ENCODE results near the gene CTCFL. TPM values are rescaled to one million over a fixed set of nuclear protein-coding genes. Genes with fewer than 3 reads are reported as not detected.

CTCFL gene
- total and polyA plus RNA-seq, 4 donors: 0.05 to 0.08 (median 0.08) TPM; not detected in 1

DNA sequence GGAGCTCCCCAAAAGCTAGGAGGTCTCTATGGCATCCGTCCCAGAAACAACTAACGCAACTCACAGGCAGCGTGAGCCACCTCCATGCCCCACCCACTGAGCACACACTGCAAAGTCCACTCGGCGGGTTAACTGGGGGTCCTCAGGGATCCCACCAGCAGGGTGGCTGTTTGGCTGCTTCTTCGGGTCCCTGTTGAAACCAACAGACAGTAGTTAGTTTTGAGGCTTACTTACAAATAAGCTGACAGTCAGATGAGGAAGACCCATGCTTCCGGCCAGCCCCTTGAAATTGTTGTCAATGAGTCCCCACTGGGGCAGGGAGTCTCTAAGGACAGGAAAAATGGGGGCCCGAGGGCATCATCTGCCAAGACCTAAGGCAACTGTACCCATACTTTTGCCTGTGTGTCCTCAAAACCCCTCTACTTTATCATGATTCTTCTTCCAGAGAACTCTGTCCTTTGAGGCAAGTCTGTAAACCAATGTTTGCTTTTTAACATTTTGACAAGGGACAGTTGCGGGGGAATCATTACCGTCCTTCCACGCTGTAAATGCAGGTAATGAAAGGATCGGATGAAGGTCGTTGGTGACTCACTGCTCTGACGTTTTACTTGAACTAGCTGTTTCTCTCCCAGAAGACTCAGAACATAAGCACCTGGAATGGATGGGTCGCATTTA is 33.8 kb upstream of the CTCFL start (continued):
- TF ChIP-seq, protein P1, sequence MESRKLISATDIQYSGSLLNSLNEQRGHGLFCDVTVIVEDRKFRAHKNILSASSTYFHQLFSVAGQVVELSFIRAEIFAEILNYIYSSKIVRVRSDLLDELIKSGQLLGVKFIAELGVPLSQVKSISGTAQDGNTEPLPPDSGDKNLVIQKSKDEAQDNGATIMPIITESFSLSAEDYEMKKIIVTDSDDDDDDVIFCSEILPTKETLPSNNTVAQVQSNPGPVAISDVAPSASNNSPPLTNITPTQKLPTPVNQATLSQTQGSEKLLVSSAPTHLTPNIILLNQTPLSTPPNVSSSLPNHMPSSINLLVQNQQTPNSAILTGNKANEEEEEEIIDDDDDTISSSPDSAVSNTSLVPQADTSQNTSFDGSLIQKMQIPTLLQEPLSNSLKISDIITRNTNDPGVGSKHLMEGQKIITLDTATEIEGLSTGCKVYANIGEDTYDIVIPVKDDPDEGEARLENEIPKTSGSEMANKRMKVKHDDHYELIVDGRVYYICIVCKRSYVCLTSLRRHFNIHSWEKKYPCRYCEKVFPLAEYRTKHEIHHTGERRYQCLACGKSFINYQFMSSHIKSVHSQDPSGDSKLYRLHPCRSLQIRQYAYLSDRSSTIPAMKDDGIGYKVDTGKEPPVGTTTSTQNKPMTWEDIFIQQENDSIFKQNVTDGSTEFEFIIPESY (IDR thresholded peaks at IDR 0.05): peak; percentile 27
- TF ChIP-seq GABPA (IDR thresholded peaks at IDR 0.05 in 1 of 2, conservative IDR thresholded peaks at IDR 0.05 in 1 of 2) (no peak), YY1 (IDR thresholded peaks at IDR 0.05) (no peak), RAD21 (IDR thresholded peaks at IDR 0.05) (peak; percentile 7 to 11), EGR1 (IDR thresholded peaks at IDR 0.05; ENCODE audit: low read depth in 2 of 2) (no peak), TAF1 (conservative IDR thresholded peaks at IDR 0.05) (no peak), HNF4G (IDR thresholded peaks at IDR 0.05) (no peak), HNF4A (conservative IDR thresholded peaks at IDR 0.05) (peak; percentile 25 to 58)
- TF ChIP-seq, protein P2, sequence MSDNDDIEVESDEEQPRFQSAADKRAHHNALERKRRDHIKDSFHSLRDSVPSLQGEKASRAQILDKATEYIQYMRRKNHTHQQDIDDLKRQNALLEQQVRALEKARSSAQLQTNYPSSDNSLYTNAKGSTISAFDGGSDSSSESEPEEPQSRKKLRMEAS (IDR thresholded peaks at IDR 0.05): peak; percentile 8
- TF ChIP-seq, protein P3, sequence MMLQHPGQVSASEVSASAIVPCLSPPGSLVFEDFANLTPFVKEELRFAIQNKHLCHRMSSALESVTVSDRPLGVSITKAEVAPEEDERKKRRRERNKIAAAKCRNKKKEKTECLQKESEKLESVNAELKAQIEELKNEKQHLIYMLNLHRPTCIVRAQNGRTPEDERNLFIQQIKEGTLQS (IDR thresholded peaks at IDR 0.05): peak; percentile 66

DNA sequence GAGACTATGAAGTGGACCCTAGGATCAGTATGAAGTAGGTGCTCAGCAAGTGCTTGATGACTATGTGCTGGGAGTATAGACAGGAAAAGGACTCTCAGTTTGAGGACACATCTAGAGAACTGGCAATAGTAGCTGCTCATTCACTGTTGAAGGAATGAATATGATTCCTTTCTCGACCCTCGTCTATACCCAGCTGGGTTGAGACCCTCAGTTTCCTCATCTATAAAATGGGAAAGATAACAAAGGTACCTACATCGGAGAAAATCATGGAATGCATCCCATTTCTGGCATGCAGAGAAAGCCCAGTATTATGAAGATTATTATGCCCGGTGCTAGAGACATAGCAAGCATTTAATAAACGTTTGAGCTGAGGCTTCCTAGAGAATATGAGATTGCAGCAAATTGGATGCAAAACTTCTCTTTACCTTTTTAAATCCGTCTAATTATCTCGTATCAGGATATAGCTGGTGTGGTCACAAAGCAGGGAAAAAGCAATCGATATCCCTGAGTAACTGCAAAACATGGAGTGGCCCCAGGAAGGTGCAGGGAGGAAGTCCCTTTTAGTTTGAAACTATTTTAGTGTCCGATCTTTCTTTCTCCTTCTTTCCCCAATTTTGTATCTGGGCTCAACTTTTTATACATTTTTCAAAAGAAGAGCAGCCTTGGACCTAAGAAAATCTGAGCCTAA is 33.1 kb upstream of the CTCFL start:
- peak overlapping the region; percentile 89 to 92 for H3K27ac ChIP-seq (ENCODE audit: low read depth in 1 of 2, low read length in 2 of 2)
- no peaks in the 10 kb centered on the region for H3K9me3 ChIP-seq (ENCODE audit: control insufficient read depth in 4 of 4, low read length in 3 of 4)
- no peaks in the 10 kb centered on the region for H3K27me3 ChIP-seq (ENCODE audit: control insufficient read depth in 4 of 4, insufficient read depth in 4 of 4, low read length in 3 of 4)
- H3K9ac ChIP-seq (ENCODE audit: low read depth in 1 of 2, low read length in 2 of 2): peak overlapping the region; percentile 43 to 83
- peak overlapping the region in 1 of 3 donors; percentile 1 for H3K4me3 ChIP-seq (ENCODE audit: low read depth in 1 of 3, low read length in 3 of 3)
- DNase-seq (ENCODE audit: low spot score): no peak
- TF ChIP-seq HNF4A (conservative IDR thresholded peaks at IDR 0.05) (no peak), YY1 (IDR thresholded peaks at IDR 0.05) (peak; percentile 18)
- 38% methylated on average over 9 of the region's 9 CpGs for WGBS
- peaks cover 9 to 72% (median 40%) of the 10 kb centered on the region in 4 donors for H3K4me1 ChIP-seq (ENCODE audit: control insufficient read depth in 4 of 4, insufficient read depth in 4 of 4, low read length in 3 of 4)
- H3K36me3 ChIP-seq (ENCODE audit: control insufficient read depth in 4 of 4, insufficient read depth in 3 of 4, low read depth in 1 of 4, low read length in 3 of 4): no peaks in the 10 kb centered on the region

DNA sequence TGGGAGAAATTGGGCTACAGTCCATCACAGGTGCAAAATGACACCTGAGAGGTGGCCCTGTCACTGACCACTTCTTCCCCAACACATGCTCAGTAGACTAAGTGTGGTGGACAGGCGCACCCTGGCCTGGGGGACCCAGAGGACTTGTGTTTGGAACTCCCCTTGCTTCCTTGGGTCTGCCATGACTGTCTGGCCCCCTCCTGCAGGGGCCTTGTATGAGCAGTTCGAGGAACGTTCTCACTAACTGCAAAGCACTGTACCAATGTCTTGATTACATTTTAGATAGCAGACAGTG is 32.0 kb upstream of the CTCFL start:
- no peak for DNase-seq (ENCODE audit: low spot score)
- no peak overlapping the region for H3K4me3 ChIP-seq (ENCODE audit: low read depth in 1 of 3, low read length in 3 of 3)
- peaks cover 9 to 79% (median 45%) of the 10 kb centered on the region in 4 donors for H3K4me1 ChIP-seq (ENCODE audit: control insufficient read depth in 4 of 4, insufficient read depth in 4 of 4, low read length in 3 of 4)
- H3K9ac ChIP-seq (ENCODE audit: low read depth in 1 of 2, low read length in 2 of 2): no peak overlapping the region
- WGBS: 83% methylated on average over 3 of the region's 3 CpGs
- no peaks in the 10 kb centered on the region for H3K36me3 ChIP-seq (ENCODE audit: control insufficient read depth in 4 of 4, insufficient read depth in 3 of 4, low read depth in 1 of 4, low read length in 3 of 4)
- H3K27me3 ChIP-seq (ENCODE audit: control insufficient read depth in 4 of 4, insufficient read depth in 4 of 4, low read length in 3 of 4): no peaks in the 10 kb centered on the region
- no peaks in the 10 kb centered on the region for H3K9me3 ChIP-seq (ENCODE audit: control insufficient read depth in 4 of 4, low read length in 3 of 4)
- H3K27ac ChIP-seq (ENCODE audit: low read depth in 1 of 2, low read length in 2 of 2): peak overlapping the region in 1 of 2 donors; percentile 29
- TF ChIP-seq, protein P3 (IDR thresholded peaks at IDR 0.05): no peak
- TF ChIP-seq TAF1 (conservative IDR thresholded peaks at IDR 0.05) (no peak), JUND (IDR thresholded peaks at IDR 0.05) (no peak), HNF4A (conservative IDR thresholded peaks at IDR 0.05) (no peak), GABPA (IDR thresholded peaks at IDR 0.05 in 1 of 2, conservative IDR thresholded peaks at IDR 0.05 in 1 of 2) (no peak), YY1 (IDR thresholded peaks at IDR 0.05) (no peak), FOXA2 (IDR thresholded peaks at IDR 0.05) (no peak), EGR1 (IDR thresholded peaks at IDR 0.05; ENCODE audit: low read depth in 2 of 2) (no peak), RAD21 (IDR thresholded peaks at IDR 0.05) (no peak), FOXA1 (IDR thresholded peaks at IDR 0.05) (no peak), SP1 (IDR thresholded peaks at IDR 0.05) (no peak), HNF4G (IDR thresholded peaks at IDR 0.05) (no peak)
- TF ChIP-seq, protein P4, sequence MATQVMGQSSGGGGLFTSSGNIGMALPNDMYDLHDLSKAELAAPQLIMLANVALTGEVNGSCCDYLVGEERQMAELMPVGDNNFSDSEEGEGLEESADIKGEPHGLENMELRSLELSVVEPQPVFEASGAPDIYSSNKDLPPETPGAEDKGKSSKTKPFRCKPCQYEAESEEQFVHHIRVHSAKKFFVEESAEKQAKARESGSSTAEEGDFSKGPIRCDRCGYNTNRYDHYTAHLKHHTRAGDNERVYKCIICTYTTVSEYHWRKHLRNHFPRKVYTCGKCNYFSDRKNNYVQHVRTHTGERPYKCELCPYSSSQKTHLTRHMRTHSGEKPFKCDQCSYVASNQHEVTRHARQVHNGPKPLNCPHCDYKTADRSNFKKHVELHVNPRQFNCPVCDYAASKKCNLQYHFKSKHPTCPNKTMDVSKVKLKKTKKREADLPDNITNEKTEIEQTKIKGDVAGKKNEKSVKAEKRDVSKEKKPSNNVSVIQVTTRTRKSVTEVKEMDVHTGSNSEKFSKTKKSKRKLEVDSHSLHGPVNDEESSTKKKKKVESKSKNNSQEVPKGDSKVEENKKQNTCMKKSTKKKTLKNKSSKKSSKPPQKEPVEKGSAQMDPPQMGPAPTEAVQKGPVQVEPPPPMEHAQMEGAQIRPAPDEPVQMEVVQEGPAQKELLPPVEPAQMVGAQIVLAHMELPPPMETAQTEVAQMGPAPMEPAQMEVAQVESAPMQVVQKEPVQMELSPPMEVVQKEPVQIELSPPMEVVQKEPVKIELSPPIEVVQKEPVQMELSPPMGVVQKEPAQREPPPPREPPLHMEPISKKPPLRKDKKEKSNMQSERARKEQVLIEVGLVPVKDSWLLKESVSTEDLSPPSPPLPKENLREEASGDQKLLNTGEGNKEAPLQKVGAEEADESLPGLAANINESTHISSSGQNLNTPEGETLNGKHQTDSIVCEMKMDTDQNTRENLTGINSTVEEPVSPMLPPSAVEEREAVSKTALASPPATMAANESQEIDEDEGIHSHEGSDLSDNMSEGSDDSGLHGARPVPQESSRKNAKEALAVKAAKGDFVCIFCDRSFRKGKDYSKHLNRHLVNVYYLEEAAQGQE (IDR thresholded peaks at IDR 0.05): no peak
- TF ChIP-seq, protein P5, sequence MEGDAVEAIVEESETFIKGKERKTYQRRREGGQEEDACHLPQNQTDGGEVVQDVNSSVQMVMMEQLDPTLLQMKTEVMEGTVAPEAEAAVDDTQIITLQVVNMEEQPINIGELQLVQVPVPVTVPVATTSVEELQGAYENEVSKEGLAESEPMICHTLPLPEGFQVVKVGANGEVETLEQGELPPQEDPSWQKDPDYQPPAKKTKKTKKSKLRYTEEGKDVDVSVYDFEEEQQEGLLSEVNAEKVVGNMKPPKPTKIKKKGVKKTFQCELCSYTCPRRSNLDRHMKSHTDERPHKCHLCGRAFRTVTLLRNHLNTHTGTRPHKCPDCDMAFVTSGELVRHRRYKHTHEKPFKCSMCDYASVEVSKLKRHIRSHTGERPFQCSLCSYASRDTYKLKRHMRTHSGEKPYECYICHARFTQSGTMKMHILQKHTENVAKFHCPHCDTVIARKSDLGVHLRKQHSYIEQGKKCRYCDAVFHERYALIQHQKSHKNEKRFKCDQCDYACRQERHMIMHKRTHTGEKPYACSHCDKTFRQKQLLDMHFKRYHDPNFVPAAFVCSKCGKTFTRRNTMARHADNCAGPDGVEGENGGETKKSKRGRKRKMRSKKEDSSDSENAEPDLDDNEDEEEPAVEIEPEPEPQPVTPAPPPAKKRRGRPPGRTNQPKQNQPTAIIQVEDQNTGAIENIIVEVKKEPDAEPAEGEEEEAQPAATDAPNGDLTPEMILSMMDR (IDR thresholded peaks at IDR 0.05; ENCODE audit: low read depth, low read length, missing input control): no peak
- TF ChIP-seq, protein P2 (IDR thresholded peaks at IDR 0.05): no peak
- TF ChIP-seq, protein P1 (IDR thresholded peaks at IDR 0.05): no peak

All from liver (tissue), 9 donors.